Neural progenitor cell (in vitro differentiated cells): Measurements from ENCODE around the gene ARHGAP24.

Experiments used
- CTCF ChIP-seq: fragments of 200-600 bp; sonication (generic); IDR thresholded peaks from 2 replicates; pipeline ENCODE4 v1.5.1; 2017; ENCODE audit warnings: antibody characterized with exemption, mild to moderate bottlenecking
- EZH2 ChIP-seq: fragments of 200-600 bp; sonication (generic); IDR thresholded peaks from 2 replicates; pipeline ENCODE4 v1.6.1; 2017; ENCODE audit warnings: antibody characterized with exemption, mild to moderate bottlenecking, moderate library complexity

DNA sequence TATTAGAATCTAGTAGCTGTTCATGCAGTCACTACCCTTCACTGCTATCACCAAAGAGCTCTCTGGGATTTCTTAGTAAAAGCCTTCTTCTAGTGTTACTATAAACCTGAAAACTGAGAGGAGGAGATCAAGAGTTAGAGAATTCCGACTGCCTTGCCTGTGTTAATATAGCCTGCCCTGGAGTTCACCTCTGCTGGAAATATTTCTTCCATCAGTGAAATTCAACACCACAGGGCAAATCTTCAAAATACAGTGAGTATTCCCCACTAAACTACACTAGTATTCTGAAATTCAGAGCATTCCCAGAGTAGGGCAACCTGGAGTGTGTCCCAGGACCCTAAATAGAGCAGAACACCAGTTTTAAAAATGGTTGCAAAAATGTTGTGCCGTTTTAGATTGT is 301.1 kb downstream of the ARHGAP24 start:
- TF ChIP-seq CTCF (no peak), EZH2 (no peak)
